NCI-H1048 (cell line): ENCODE measurements around the gene CBX5.

ENCODE experiments used
- DNase-seq: peaks from one replicate; lab custom pipeline; 2025; lab: John Stamatoyannopoulos, UW

The CBX5 gene

GRCh38 chr12:54222609-54223008, 57.3 kb downstream of the CBX5 start:
- no peak for DNase-seq

GRCh38 chr12:54221402-54221984, 58.4 kb downstream of the CBX5 start:
- no peak for DNase-seq

- no peak for DNase-seq
Measured at GRCh38 chr12:54220567-54220966, 59.4 kb downstream of the CBX5 start.

GRCh38 chr12:54220092-54220557, 59.8 kb downstream of the CBX5 start:
- DNase-seq: no peak

- DNase-seq: peak; percentile 63
Measured at GRCh38 chr12:54217774-54218241, 62.1 kb downstream of the CBX5 start.

- DNase-seq: peak; percentile 78
Measured at GRCh38 chr12:54216797-54217661, 62.9 kb downstream of the CBX5 start.

GRCh38 chr12:54215989-54216796, 63.7 kb downstream of the CBX5 start:
- no peak for DNase-seq

GRCh38 chr12:54214553-54215406, 65.1 kb downstream of the CBX5 start:
- DNase-seq: peak; percentile 91

GRCh38 chr12:54213079-54213478, 66.8 kb downstream of the CBX5 start:
- DNase-seq: no peak

GRCh38 chr12:54211920-54212319, 68.0 kb downstream of the CBX5 start:
- DNase-seq: no peak

- DNase-seq: no peak
Measured at GRCh38 chr12:54210400-54210790, 69.5 kb downstream of the CBX5 start.

- DNase-seq: no peak
Measured at GRCh38 chr12:54208591-54208990, 71.3 kb downstream of the CBX5 start.

- DNase-seq: peak; percentile 49
Measured at GRCh38 chr12:54207539-54208294, 72.2 kb downstream of the CBX5 start.

GRCh38 chr12:54206791-54207190, 73.1 kb downstream of the CBX5 start:
- DNase-seq: no peak

- no peak for DNase-seq
Measured at GRCh38 chr12:54204316-54204715, 75.6 kb downstream of the CBX5 start.

- DNase-seq: peak; percentile 39
Measured at GRCh38 chr12:54201001-54201794, 78.7 kb downstream of the CBX5 start.

- DNase-seq: no peak
Measured at GRCh38 chr12:54200412-54200811, 79.5 kb downstream of the CBX5 start.

- DNase-seq: no peak
Measured at GRCh38 chr12:54199917-54200316, 80.0 kb downstream of the CBX5 start.

- no peak for DNase-seq
Measured at GRCh38 chr12:54199034-54199433, 80.9 kb downstream of the CBX5 start.

GRCh38 chr12:54197431-54197909, 82.5 kb downstream of the CBX5 start:
- DNase-seq: peak; percentile 91
